Heart left ventricle (tissue), 13 donors: ENCODE data around the gene TENT5C.

Experiments
- CTCF ChIP-seq, 12 donors: fragments of 200-600 bp; sonication (generic) in 4 of 12; IDR thresholded peaks; one replicate each; pipeline versions ENCODE4 v1.5.0 to v1.8.0; 2018 to 2022; ENCODE audit warnings: antibody characterized with exemption in 12 of 12, mild to moderate bottlenecking in 5 of 12
- POLR2A ChIP-seq, 2 donors: fragments of 450-650 bp; IDR thresholded peaks; one replicate each; pipeline ENCODE4 v1.6.1; 2017; ENCODE audit warnings: antibody characterized with exemption in 2 of 2, mild to moderate bottlenecking in 2 of 2, moderate library complexity in 2 of 2
- donor health status: ischemic (EF 13 %, LVEDD 7.1; RV severe dilation, severe dysfunction).
- donor health status: DM: no; HTN: yes; CAD: no.
- donor health status: DM: no; HTN: no; CAD: no.
- donor health status: ischemic (EF 25% LVEDD 6.9; RV normal size, moderate dysfunction).
- donor health status: ischemic (EF 25% LVEDD 5.7; RV mildly dilated, moderate dysfunction).
- donor health status: ischemic (EF 35%, LVEDD 5.7; RV mildly dilated, moderate dysfunction).
- donor health status: nonischemic (EF 11% LVEDD 7.7; RV severe dilation, severe dysfunction).
- donor health status: DM: yes; HTN: yes; CAD: no.
- donor health status: PGD.
- donor health status: ischemic (EF 29% LVEDD 5.4; RV normal size, mild dysfunction).
- donor health status: nonischemic (EF 23%, LVEDD 6.1; RV moderate dilation, normal function).

GRCh38 chr1:117599286-117600221 lies 6.3 kb upstream of the TENT5C start:
- TF ChIP-seq POLR2A (IDR thresholded peaks at IDR 0.05) (no peak), CTCF (IDR thresholded peaks at IDR 0.05) (no peak)
